ENCODE results near the gene SFMBT1.

- TF ChIP-seq GATA2 (IDR thresholded peaks at IDR 0.05; ENCODE audit: low read depth, low read length) (no peak), GATA3 (IDR thresholded peaks at IDR 0.05; ENCODE audit: low read depth, low read length) (no peak)
Measured at GRCh38 chr3:53077476-53078220, 31.8 kb upstream of the SFMBT1 start.
